Activated naive CD4-positive, alpha-beta T cell treated with anti-CD3 and anti-CD28 coated beads, Interleukin-2, amount 50 U/mL, for 72 hours (primary cell): ENCODE results near the gene TNFRSF19. TPM values are rescaled to one million over a fixed set of nuclear protein-coding genes. Genes with fewer than 3 reads are reported as not detected.
A peak's percentile ranks its signal among the peaks of the same experiment; 100 is the strongest.

Experiments
- ATAC-seq, 2 donors: fragments of 150-1000 bp; cut with Tn5 transposase; 2 replicates each; pipeline ENCODE4 v1.10.0; 2021; ENCODE audit warnings: mild to moderate bottlenecking in 2 of 2, moderate library complexity in 2 of 2
- DNase-seq, 2 donors: peaks; one replicate each; pipeline ENCODE4 v3.0.0; 2021 to 2022; ENCODE audit warnings: low spot score in 2 of 2
- H3K27ac Mint-ChIP-seq, 2 donors: one replicate each; pipeline ENCODE4 v1.8.0; 2022; ENCODE audit warnings: mild to moderate bottlenecking in 2 of 2, mixed read lengths in 2 of 2
- H3K36me3 Mint-ChIP-seq, 2 donors: one replicate each; pipeline ENCODE4 v1.8.0; 2022; ENCODE audit warnings: mixed read lengths in 2 of 2
- H3K9me3 Mint-ChIP-seq, 2 donors: one replicate each; pipeline ENCODE4 v1.8.0; 2022; ENCODE audit warnings: mixed read lengths in 2 of 2
- total RNA-seq, 2 donors: library from RNA; stranded (reverse); gene quantifications; one replicate each; pipeline ENCODE4 v1.2.3, GENCODE V29; 2022

TNFRSF19 gene
- total RNA-seq, 2 donors from 2014 or later = not detected

GRCh38 chr13:23697772-23698313, 127.6 kb downstream of the TNFRSF19 start:
- DNase-seq (no peak), ATAC-seq (no peak)
- Mint-ChIP-seq H3K36me3 (peaks cover 0 to 10% of the 10 kb centered on the region in 2 donors), H3K27ac (no peak overlapping the region), H3K9me3 (no peaks in the 10 kb centered on the region)

GRCh38 chr13:23699271-23699670, 129.1 kb downstream of the TNFRSF19 start:
- DNase-seq (no peak), ATAC-seq (no peak)
- H3K9me3 Mint-ChIP-seq = no peaks in the 10 kb centered on the region
- H3K36me3 Mint-ChIP-seq = peaks cover 0 to 10% of the 10 kb centered on the region in 2 donors
- H3K27ac Mint-ChIP-seq = no peak overlapping the region

GRCh38 chr13:23701186-23701585, 131.0 kb downstream of the TNFRSF19 start:
- Mint-ChIP-seq H3K36me3 (peaks cover 0 to 5% of the 10 kb centered on the region in 2 donors), H3K27ac (no peak overlapping the region), H3K9me3 (no peaks in the 10 kb centered on the region)
- no peak for ATAC-seq
- no peak for DNase-seq

- H3K36me3 Mint-ChIP-seq = peaks cover 0 to under 1% of the 10 kb centered on the region in 2 donors
- DNase-seq (no peak), ATAC-seq (no peak)
- no peak overlapping the region for H3K27ac Mint-ChIP-seq
- no peaks in the 10 kb centered on the region for H3K9me3 Mint-ChIP-seq
These were observed 131.4 kb downstream of the TNFRSF19 start for GRCh38 chr13:23701636-23702035.

- DNase-seq (no peak), ATAC-seq (no peak)
- H3K27ac Mint-ChIP-seq = no peak overlapping the region
- H3K36me3 Mint-ChIP-seq = no peaks in the 10 kb centered on the region
- no peaks in the 10 kb centered on the region for H3K9me3 Mint-ChIP-seq
These were observed 133.1 kb downstream of the TNFRSF19 start for GRCh38 chr13:23703246-23703860.

GRCh38 chr13:23705583-23705982, 135.4 kb downstream of the TNFRSF19 start:
- ATAC-seq = no peak
- peak overlapping the region in 1 of 2 donors; percentile 54 for H3K27ac Mint-ChIP-seq
- H3K36me3 Mint-ChIP-seq = no peaks in the 10 kb centered on the region
- H3K9me3 Mint-ChIP-seq = no peaks in the 10 kb centered on the region
- DNase-seq = no peak

GRCh38 chr13:23707674-23708073, 137.5 kb downstream of the TNFRSF19 start:
- Mint-ChIP-seq H3K9me3 (peaks cover 4 to 6% of the 10 kb centered on the region in 2 donors), H3K27ac (no peak overlapping the region), H3K36me3 (peaks cover 0 to 6% of the 10 kb centered on the region in 2 donors)
- ATAC-seq (no peak), DNase-seq (no peak)

- DNase-seq (no peak), ATAC-seq (no peak)
- H3K27ac Mint-ChIP-seq = no peak overlapping the region
- H3K9me3 Mint-ChIP-seq = peaks cover 4 to 7% of the 10 kb centered on the region in 2 donors
- peaks cover 0 to 6% of the 10 kb centered on the region in 2 donors for H3K36me3 Mint-ChIP-seq
These were observed 139.3 kb downstream of the TNFRSF19 start for GRCh38 chr13:23709536-23709935.

GRCh38 chr13:23710366-23710765, 140.2 kb downstream of the TNFRSF19 start:
- ATAC-seq (no peak), DNase-seq (no peak)
- Mint-ChIP-seq H3K36me3 (peaks cover 0 to 6% of the 10 kb centered on the region in 2 donors), H3K27ac (no peak overlapping the region), H3K9me3 (peaks cover 4 to 7% of the 10 kb centered on the region in 2 donors)

GRCh38 chr13:23711355-23711754, 141.1 kb downstream of the TNFRSF19 start:
- peaks cover 4 to 7% of the 10 kb centered on the region in 2 donors for H3K9me3 Mint-ChIP-seq
- no peak overlapping the region for H3K27ac Mint-ChIP-seq
- peaks cover 0 to 6% of the 10 kb centered on the region in 2 donors for H3K36me3 Mint-ChIP-seq
- DNase-seq (no peak), ATAC-seq (no peak)

- Mint-ChIP-seq H3K27ac (no peak overlapping the region), H3K9me3 (peaks cover 4 to 7% of the 10 kb centered on the region in 2 donors), H3K36me3 (peaks cover 0 to 6% of the 10 kb centered on the region in 2 donors)
- ATAC-seq = no peak
- no peak for DNase-seq
These were observed 144.5 kb downstream of the TNFRSF19 start for GRCh38 chr13:23714672-23715071.

- H3K36me3 Mint-ChIP-seq = peaks cover 0 to 6% of the 10 kb centered on the region in 2 donors
- H3K9me3 Mint-ChIP-seq = peaks cover 4 to 7% of the 10 kb centered on the region in 2 donors
- DNase-seq = no peak
- H3K27ac Mint-ChIP-seq = no peak overlapping the region
- no peak for ATAC-seq
These were observed 145.0 kb downstream of the TNFRSF19 start for GRCh38 chr13:23715092-23715761.

GRCh38 chr13:23715762-23716235, 145.6 kb downstream of the TNFRSF19 start:
- peak in 1 of 2 donors; percentile 28 for ATAC-seq
- DNase-seq = no peak
- H3K27ac Mint-ChIP-seq = no peak overlapping the region
- H3K9me3 Mint-ChIP-seq = peaks cover 4 to 7% of the 10 kb centered on the region in 2 donors
- H3K36me3 Mint-ChIP-seq = peaks cover 0 to 6% of the 10 kb centered on the region in 2 donors

GRCh38 chr13:23716401-23716800, 146.2 kb downstream of the TNFRSF19 start:
- peaks cover 0 to 6% of the 10 kb centered on the region in 2 donors for H3K36me3 Mint-ChIP-seq
- DNase-seq (no peak), ATAC-seq (no peak)
- H3K9me3 Mint-ChIP-seq = peaks cover 4 to 7% of the 10 kb centered on the region in 2 donors
- H3K27ac Mint-ChIP-seq = peak overlapping the region in 1 of 2 donors; percentile 73

GRCh38 chr13:23718996-23719395, 148.8 kb downstream of the TNFRSF19 start:
- H3K27ac Mint-ChIP-seq = no peak overlapping the region
- no peak for DNase-seq
- no peak for ATAC-seq

GRCh38 chr13:23722726-23723453, 152.7 kb downstream of the TNFRSF19 start:
- H3K27ac Mint-ChIP-seq = no peak overlapping the region
- no peaks in the 10 kb centered on the region for H3K36me3 Mint-ChIP-seq
- no peaks in the 10 kb centered on the region for H3K9me3 Mint-ChIP-seq
- ATAC-seq (no peak), DNase-seq (no peak)

More at GRCh38 chr13:23718996-23719395, 148.8 kb downstream of the TNFRSF19 start:
- Mint-ChIP-seq H3K9me3 (no peaks in the 10 kb centered on the region), H3K36me3 (no peaks in the 10 kb centered on the region)

- no peak for ATAC-seq
- Mint-ChIP-seq H3K27ac (no peak overlapping the region), H3K36me3 (no peaks in the 10 kb centered on the region), H3K9me3 (no peaks in the 10 kb centered on the region)
- DNase-seq = no peak
These were observed 153.3 kb downstream of the TNFRSF19 start for GRCh38 chr13:23723471-23723870.
